ENCODE measurements around the gene KANK2.
"Not testable (repeated sequence)": the region's sequence is repeated elsewhere in the genome, so short reads cannot be mapped to it uniquely, and the experiment has no call there.

Gene KANK2

DNA sequence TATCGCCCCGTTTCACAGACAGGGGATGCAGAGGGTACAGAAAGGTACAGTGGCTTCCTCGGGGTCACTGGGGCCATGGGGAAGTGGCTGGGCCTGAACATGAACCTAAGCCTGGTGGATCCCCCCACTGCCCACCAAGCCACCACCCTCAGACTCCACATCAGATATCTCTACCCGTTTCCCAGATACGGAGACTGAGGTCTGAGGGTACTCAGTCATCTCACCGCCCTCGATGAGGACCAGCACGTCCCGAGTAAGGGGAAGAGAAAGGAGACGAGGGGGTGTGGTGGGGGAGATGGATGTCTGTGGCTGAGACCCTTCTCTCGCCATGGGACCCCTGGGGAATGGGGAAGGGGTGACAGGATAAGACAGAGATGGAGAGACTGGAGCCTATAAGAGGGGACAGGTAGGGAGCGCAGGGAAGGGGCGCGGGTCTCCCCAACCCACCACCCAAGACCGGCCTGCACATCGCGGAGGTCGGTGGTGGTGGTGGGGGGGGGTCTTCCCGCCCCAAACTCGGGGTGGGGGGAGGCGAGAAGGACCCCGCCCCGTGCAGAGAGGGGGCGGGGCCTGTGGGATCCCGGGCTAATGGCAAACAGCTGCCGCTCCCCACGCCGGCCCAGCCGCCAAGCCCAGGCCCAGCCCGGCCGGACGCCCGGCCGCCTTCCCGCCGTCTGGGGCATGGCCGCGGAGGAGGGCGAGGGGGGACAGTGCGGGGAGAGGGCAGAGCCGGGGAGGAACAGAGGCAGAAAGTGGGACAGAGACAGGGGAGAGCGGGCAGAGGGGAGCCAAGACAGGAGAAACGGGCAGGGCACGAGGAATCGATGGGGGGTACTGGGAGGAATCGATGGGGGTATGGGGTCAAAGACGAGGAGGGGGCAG lies 698 bp downstream of the KANK2 start:
- DNase-seq (ENCODE audit: low read depth in 2 of 2) = no peak

DNA sequence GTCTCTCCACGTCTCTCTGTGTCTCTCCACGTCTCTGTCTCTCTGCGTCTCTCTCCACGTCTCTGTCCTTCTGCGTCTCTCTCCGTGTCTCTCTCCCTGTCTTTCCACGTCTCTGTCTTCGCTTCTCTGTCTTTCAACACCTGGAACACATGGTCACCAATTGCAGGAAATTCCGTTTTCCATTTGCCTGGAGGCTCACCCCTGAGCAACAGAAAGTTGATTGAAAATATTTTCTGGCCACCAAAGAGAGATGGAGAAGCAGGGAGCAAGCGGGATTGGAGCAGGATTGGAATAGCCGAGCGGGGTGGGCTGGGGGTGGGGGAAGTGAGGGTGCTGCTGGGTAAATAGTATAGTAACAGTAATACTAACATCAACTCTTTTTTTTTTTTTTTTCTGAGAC lies 1.7 kb downstream of the KANK2 start:
- DNase-seq (ENCODE audit: low read depth in 2 of 2) = no peak

DNA sequence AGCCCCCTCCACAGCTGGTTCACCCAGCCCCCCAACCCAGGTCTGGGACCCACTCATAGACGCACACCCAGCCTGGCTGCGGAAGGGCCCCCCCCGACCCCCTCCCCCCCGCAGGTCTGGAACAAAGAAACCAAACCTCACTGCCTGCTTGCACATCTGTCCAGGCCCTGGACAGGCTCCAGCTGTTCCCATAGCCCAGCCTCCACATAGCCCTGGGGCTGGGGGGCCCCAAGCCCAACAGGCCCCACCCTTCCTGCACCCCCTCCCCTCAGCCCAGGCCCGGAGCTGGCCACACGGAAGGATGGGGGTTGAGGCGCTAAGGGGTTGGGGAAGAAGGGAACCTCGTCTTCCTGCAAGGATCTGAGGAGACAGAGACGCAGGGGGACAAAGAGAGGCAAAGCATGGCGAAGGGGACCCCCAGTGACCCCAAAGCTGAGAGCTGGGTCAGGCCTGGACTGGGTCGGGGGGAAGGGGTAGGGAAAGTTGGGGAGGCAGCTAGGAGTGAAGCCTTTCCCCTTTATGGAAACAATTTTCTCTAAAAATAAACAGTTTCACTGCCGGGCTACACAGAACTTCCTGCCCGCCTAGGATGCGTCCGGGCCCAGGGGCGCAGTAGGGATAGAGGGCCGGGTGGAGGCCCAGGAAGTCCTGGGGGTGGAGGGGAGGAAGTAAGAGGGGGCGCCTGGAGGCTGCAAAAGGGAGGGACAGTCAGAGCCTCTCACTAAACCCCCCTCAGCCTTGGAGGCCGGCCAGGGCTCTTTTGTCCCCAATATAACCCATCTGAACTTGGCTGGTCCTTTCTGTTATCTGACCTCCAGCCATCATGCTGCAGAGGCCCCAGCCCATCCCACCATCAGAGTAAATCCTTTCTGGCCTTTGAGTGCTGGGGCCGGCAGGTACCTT lies 2.4 kb downstream of the KANK2 start:
- no peak for DNase-seq (ENCODE audit: low read depth in 2 of 2)

DNA sequence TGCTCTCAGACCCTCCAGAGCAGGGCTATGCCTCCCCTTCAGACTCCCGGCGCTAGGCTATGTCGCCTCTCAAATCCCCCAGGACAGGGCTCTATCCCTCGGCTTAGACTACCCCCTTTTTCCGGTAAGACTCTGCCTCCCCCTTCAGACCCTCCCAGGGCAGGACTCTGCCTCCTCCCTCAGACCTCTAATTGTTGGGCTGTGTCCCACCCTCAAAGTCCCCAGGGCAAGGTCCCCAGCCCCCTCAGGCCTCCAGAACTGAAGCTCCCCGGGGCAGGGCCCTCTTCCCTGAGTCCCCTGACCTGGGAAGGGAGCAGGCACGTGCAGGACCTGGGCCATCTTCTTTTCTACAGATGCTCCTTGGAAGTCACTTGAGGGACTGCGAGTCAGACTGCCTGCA lies 3.2 kb downstream of the KANK2 start:
- no peak for DNase-seq (ENCODE audit: low read depth in 2 of 2)

DNA sequence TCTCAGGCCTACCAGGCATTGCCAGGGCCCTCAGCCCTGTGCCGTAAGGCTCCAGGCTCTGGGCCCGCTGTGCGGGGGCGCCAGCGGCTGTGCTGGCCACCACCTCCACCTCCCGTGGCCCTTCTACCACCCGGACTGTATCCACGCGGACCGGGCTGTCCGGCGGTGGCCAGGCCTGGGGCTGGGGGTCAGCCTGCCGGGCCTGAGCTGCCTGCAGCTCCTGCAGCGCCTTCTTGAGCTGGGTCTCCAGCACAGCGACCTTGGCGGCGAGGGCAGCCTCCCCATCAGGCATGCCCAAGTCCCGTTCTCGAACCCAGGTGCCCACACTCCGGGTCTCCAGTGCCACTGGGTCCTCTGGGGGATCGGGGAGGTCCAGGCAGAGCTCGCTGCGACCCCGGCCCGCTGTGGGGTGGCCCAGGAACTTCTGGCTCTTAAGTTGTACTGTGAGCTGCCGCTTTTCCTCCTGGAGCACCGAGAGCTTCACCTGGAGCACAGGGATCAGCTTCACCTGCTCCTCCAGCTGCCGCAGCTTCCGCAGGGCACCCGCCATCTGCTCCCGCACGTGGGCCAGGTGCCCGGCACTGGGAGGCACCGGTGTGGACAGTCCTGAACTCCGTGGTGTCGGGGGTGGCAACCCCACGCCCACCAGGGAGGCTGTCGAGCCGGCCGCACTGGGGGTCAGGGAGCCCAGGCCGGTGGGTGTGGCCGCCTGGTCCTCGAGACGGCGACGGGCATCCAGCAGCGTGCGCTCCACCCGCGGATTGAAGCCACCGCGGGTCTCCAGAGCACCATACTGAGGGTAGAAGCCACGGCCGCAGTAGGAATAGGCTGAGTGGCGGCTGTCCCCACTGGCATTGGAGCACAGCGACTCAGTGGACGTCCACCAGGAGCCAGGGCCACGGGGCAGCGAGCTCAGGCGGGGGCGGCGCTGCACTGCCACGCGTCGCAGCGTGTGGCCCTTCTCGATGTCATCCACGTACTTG lies 4.1 kb downstream of the KANK2 start:
- DNase-seq (ENCODE audit: low read depth in 2 of 2) = no peak

DNA sequence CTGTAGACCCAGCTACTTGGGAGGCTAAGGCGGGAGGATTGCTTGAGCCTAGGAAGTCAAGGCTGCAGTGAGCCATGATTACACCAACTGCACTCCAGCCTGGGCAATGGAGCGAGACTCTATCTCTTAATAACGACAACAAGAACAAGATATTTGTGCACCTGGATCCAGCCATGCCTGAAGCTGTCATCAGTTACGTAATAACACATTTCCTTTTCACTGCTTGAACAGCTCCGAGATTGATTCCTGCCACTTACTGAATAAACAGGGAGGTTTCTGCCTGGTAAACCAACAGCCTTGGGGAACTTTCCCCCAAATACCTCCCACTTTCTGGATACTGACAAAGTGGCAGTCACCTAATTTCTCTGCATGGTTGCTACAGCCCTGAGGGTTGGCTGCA lies 5.4 kb downstream of the KANK2 start:
- no peak for DNase-seq (ENCODE audit: low read depth in 2 of 2)

DNA sequence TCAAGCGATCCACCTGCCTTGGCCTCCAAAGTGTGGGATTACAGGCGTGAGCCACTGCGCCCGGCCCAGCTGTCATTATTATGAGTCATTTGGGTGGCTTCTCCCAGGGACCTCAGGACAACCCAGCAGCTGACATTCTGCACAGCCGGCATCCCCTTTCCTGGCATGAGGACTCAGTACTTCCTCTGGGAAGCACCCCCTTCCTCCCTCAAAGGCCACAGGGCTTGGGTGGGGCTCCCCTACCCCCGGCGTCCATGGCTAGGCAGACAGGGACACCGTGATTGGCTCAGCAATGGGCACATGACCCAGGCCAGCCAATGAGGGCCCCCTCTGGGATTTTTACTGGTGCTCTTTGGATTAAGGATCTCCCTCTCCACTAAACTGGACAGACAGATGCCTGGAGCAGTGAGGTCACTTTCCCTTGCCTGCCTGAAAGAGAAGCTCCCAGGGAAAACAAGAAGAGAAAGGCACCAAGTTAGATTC lies 6.0 kb downstream of the KANK2 start:
- DNase-seq (ENCODE audit: low read depth in 2 of 2) = no peak

DNA sequence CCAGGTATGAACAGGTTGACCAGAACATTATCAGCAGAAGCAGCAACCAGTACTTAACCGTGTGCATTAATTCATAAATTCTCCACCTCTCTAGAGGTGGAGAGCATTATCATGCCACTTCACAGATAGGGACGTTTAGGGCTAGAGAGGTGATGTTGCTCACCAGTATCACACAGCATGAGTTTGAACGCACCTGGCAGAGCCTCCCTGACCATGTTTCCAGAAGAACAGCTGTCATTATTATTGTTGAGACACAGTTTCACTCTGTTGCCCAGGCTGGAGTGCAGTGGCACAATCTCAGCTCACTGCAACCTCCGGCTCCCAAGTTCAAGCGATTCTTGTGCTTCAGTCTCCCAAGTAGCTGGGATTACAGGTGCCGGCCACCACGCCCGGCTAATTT lies 6.8 kb downstream of the KANK2 start:
- DNase-seq (ENCODE audit: low read depth in 2 of 2) = no peak

DNA sequence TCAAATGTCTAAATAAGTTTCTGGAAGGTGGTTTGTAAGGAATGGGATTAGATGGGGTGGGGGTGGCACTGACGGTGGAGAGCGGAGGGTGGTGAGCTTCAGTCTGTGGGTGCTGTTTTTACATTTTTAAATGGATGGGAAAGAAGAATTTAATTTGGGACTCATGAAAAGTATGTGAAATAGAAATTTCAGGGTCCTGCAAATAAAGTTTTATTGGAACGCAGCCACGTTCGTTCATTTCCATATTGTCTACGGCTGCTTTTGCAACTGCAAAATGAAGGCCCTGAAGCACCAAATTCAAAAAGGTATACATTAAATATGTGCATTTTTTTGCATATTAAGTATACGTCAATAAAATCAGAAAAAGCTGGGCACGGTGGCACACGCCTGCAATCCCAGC lies 9.9 kb downstream of the KANK2 start:
- no peak for DNase-seq (ENCODE audit: low read depth in 2 of 2)

DNA sequence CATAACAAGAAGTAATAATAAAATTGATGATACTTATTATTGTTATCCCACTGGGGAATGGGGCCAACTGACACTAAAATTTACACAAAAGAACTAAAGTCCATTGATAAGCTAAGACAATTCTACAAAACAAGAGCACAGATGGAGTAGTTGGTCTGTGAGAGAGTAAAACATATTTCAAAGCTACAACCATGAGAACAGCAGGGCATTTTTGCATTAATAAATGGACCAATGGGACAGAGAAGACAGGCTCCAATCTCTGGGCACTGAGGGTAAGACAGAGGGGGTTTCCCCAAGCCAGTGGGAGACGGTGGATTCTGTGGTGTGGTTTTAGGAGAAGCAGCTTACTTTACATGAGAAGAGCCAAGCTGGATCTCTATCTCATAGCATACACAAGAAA lies 14.4 kb downstream of the KANK2 start:
- DNase-seq (ENCODE audit: low read depth in 2 of 2) = no peak

DNA sequence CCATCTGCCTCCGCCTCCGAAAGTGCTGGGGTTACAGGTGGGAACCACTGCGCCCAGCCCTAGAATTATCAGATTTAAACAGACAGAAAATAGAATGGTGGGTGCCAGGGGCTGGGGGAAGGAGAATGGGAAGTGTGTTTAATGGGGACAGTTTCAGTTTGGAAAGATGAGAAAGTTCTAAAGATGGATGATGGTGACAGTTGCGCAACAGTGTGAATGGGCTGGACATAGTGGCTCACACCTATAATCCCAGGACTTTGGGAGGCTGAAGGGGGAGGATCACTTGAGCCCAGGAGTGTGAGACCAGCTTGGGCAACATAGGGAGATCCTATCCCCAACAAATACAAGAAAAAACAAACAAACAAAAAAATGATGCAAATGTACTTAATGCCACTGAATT lies 15.9 kb downstream of the KANK2 start:
- DNase-seq (ENCODE audit: low read depth in 2 of 2) = no peak

DNA sequence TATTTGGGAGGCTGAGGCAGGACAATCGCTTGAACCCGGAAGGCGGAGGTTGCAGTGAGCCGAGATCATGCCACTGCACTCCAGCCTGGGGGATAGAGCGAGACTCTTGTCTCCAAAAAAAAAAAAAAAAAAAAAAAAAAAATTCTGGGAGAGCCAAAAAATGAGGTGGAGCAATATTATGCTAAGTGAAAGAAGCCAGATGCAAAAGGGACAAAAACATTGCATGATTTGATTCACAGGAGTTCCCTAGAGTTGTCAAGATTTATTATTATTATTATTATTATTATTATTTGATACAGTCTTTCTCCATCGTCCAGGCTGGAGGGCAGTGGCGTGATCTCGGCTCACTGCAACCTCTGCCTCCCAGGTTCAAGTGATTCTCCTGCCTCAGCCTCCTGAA lies 16.4 kb downstream of the KANK2 start:
- DNase-seq (ENCODE audit: low read depth in 2 of 2) = not testable (repeated sequence)

DNA sequence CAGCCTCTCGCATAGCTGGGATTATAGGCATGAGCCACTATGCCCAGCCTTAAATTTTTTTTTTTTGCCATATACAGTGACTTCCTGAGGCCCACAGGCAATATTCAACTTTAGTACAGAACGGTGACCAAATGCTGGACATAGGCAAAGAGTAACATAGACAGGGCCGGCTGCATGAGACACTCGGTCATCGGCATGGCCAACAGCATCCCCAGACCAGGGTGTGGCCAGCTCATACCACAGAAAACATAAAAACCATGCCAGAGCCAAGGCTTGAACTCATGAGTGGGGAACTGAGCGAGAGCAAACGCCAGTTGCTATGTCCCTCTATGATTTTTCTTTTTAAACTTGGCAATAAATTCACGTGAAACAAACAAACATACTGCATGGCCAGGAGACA lies 17.0 kb downstream of the KANK2 start:
- DNase-seq (ENCODE audit: low read depth in 2 of 2) = no peak

DNA sequence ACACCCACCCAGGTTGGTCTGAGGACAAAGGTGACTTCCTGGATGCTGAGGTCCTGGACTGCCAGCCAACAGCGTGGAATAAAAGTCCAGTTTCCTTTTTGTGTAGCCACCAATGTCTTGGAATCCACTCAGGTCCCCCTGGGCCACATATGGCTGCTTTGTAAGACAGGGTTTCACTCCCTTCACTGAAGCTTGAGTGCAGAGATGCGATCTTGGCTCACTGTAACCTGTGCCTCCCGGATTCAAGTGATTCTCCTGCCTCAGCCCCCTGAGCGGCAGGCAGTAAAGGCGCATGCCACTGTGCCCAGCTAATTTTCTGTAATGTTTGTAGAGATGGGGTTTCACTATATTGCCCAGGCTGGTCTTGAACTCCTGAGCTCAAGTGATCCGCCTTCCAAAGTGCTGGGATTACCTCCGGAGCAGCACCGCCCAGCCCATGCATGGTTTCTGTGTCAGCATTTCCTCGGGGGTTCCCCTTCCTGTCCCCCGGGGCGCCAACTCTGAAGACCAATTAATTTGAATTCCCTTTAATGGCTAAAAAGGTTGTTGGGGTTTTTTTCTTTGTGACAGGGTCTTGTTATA lies 17.5 kb downstream of the KANK2 start:
- no peak for DNase-seq (ENCODE audit: low read depth in 2 of 2)

DNA sequence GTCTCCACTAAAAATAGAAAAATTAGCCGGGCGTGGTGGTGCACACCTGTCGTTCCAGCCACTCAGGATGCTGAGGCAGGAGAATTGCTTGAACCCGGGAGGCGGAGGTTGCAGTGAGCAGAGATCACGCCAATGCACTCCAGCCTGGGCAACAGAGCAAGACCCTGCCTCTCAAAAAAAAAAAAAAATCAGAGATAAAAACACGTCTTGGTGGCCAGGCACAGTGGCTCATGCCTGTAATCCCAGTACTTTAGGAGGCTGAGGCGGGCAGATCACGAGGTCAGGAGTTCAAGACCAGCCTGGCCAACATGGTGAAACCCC lies 18.2 kb downstream of the KANK2 start:
- DNase-seq (ENCODE audit: low read depth in 2 of 2) = not testable (repeated sequence)

DNA sequence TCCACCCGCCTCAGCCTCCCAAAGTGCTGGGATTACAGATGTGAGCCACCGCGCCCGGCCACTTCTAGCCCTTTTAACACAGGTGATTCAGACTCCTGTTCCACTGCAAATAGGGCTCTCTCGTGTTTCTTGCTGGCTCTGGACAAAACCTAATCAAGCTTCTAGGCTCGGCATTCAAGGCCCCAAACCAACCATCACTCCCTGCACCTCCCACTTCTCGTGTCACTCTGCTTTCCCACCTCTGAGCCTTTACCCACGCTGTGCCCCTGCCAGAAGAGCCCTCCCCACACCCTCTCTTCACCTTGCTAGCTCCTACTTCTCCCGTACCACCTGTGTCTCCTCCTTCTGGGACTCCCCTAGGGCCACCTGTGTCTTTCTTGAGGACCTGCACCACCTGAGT lies 19.8 kb downstream of the KANK2 start:
- DNase-seq (ENCODE audit: low read depth in 2 of 2) = no peak

DNA sequence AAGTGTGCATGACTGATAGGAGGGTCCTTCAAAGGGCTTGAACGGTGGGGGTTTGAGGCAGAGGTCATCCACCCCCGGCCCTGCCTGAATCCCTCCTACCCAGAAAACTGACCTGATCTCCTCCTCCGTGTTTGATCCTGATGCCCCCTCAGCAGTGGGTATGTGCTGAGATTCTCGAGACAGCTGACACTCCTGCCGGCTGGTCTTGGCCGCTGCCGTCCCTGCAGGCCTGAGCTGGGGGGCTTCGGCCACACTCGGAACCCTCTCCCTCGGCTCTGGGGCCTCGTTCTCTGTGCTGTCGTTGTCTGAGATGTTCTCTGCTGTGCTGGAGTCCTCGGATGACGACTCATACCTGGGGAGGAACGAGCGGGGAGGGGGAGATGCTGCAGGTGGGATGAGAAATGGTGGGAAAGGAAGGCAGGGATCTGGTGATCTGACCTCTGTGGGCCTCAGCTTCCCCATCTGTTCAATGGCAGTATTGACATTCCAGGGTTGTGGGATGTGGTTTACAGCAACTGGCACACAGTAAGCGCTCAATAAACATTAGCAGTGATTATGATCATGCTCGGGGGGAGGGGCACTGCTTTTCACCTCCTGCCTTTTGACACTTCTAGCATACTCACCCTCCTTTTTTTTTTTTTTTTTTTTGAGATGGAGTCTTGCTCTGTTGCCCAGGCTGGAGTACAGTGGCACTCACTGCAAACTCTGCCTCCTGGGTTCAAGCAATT lies 20.7 kb downstream of the KANK2 start:
- DNase-seq (ENCODE audit: low read depth in 2 of 2) = no peak

DNA sequence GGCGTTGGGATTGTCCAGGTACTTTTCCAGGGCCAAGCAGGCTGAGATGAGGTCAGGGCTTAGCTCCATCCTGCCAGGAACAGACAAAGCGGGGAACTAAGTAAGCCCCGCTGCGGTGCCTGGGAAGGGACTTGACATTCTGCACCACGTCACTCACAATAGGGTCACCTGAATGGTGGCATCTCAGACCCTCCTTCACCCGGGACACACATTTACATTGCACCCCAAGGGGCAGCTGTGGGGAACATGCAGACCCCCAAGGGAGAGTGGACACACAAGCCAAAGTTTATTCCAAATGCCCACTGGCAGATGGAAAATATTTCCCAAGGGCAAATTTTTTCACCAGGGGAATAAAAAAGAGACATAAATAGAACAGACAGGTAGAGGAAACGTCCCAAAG lies 21.4 kb downstream of the KANK2 start:
- no peak for DNase-seq (ENCODE audit: low read depth in 2 of 2)

DNA sequence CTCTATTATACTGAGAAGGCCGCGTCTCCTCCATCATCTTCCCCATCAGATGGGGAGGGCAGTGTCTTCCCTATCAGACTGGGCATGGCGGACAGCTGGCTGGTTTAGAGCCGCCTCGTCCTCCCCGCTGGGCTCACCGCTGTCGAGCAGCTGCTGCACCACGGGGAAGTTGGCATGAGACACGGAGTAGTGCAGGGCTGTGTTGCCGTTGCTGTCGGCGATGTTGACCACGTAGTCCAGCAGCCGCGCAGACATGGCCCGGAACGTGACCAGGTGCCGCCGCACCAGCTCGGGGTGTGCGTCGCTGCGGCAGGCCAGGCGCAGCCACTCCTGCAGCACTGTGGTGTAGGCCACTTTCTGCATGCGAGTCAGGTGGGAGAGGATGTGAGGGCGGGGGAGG lies 23.0 kb downstream of the KANK2 start:
- no peak for DNase-seq (ENCODE audit: low read depth in 2 of 2)

DNA sequence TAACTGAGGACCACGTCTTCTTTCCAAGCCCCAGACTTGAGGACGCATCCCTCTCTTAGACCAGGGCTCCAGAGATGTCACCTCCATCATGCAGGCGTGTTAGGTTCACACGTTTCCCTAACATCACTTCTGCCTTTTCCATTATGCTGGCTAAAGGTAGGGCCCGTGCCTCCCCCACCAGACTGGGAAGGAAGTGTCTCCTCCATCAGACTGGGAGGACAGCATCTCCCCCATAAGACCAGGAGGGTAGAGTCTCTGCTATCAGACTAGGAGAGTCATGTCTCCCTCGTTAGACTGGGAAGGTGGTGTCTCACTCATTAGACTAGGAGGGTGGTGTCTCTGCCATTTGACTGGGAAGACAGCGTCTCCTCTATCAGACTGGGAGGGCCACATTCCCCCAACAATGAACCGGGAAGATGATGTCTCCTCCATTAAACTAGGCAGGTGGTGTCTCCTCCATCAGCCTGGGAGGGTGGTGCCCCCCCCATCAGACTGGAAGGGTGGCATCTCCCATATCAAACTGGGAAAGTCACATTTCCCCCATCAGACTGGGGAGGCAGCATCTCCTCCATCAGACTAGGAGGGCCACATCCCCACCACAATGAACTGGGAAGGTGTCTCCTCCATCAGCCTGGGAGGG lies 23.7 kb downstream of the KANK2 start:
- no peak for DNase-seq (ENCODE audit: low read depth in 2 of 2)

Data from stimulated activated CD4-positive, alpha-beta T cell treated with anti-CD3 and anti-CD28 coated beads, Interleukin-1b, Interleukin-23, amount 100 ng/mL, for 1 hour (primary cell).